ENCODE measurements around the gene ARSJ. TPM values are rescaled to one million over a fixed set of nuclear protein-coding genes. Genes with fewer than 3 reads are reported as not detected.
"Not testable (repeated sequence)": the region's sequence is repeated elsewhere in the genome, so short reads cannot be mapped to it uniquely, and the experiment has no call there.

The ARSJ gene
- total RNA-seq, 1 donor from 2014 or later, result 0.17 TPM

DNA sequence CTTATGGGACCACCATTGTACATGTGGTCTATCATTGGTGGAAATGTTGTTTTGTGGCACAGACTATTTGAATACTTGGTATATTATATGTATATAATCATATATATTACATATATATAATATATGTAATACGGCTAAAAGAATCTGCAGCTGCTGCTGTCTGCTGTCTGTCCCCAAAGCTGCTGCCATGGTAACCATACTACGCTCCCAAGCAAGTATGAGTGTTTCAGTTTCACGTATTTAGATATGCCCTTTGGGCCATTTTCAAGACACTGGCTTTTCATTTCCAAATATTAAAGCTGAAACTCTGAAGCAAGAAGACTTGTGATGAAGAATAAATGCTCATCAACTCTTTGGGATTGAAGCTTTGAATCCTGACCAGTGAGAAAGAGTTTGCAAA, 42.0 kb upstream of the ARSJ start:
- no peak for DNase-seq
- H3K4me1 Mint-ChIP-seq (ENCODE audit: low read depth, unreplicated experiment), result no peaks in the 10 kb centered on the region
- H3K27ac Mint-ChIP-seq (ENCODE audit: unreplicated experiment), result no peak overlapping the region
- no peaks in the 10 kb centered on the region for H3K27me3 Mint-ChIP-seq (ENCODE audit: unreplicated experiment)
- H3K4me3 Mint-ChIP-seq (ENCODE audit: unreplicated experiment), result no peak overlapping the region
- no peaks in the 10 kb centered on the region for H3K9me3 Mint-ChIP-seq (ENCODE audit: unreplicated experiment)
- no peaks in the 10 kb centered on the region for H3K36me3 Mint-ChIP-seq (ENCODE audit: unreplicated experiment)
- TF ChIP-seq, protein P1, sequence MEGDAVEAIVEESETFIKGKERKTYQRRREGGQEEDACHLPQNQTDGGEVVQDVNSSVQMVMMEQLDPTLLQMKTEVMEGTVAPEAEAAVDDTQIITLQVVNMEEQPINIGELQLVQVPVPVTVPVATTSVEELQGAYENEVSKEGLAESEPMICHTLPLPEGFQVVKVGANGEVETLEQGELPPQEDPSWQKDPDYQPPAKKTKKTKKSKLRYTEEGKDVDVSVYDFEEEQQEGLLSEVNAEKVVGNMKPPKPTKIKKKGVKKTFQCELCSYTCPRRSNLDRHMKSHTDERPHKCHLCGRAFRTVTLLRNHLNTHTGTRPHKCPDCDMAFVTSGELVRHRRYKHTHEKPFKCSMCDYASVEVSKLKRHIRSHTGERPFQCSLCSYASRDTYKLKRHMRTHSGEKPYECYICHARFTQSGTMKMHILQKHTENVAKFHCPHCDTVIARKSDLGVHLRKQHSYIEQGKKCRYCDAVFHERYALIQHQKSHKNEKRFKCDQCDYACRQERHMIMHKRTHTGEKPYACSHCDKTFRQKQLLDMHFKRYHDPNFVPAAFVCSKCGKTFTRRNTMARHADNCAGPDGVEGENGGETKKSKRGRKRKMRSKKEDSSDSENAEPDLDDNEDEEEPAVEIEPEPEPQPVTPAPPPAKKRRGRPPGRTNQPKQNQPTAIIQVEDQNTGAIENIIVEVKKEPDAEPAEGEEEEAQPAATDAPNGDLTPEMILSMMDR (IDR thresholded peaks at IDR 0.05; ENCODE audit: partially characterized antibody, unreplicated experiment), result no peak

DNA sequence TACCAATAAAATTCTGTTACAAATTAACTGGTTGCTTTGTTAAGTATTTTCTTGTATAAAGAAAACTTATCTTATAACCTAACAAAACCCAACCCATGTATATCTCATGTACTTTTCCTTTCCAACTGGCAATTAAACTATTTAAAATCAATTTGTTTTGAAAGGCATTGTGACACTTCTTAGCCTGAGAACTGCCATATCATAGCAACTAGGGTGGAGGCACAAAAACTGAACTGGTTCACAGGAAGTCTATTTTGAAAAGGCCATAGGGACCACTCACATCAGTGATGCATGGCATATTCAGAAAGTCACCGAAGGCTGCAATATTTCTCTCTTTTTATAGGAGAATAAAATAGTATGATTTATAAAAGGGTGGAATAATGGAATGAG, 40.5 kb upstream of the ARSJ start:
- Mint-ChIP-seq H3K27ac (ENCODE audit: unreplicated experiment) (no peak overlapping the region), H3K27me3 (ENCODE audit: unreplicated experiment) (no peaks in the 10 kb centered on the region), H3K36me3 (ENCODE audit: unreplicated experiment) (no peaks in the 10 kb centered on the region), H3K9me3 (ENCODE audit: unreplicated experiment) (peaks cover 2% of the 10 kb centered on the region), H3K4me3 (ENCODE audit: unreplicated experiment) (no peak overlapping the region), H3K4me1 (ENCODE audit: low read depth, unreplicated experiment) (no peaks in the 10 kb centered on the region)
- TF ChIP-seq, protein P1 (IDR thresholded peaks at IDR 0.05; ENCODE audit: partially characterized antibody, unreplicated experiment), result no peak
- no peak for DNase-seq

DNA sequence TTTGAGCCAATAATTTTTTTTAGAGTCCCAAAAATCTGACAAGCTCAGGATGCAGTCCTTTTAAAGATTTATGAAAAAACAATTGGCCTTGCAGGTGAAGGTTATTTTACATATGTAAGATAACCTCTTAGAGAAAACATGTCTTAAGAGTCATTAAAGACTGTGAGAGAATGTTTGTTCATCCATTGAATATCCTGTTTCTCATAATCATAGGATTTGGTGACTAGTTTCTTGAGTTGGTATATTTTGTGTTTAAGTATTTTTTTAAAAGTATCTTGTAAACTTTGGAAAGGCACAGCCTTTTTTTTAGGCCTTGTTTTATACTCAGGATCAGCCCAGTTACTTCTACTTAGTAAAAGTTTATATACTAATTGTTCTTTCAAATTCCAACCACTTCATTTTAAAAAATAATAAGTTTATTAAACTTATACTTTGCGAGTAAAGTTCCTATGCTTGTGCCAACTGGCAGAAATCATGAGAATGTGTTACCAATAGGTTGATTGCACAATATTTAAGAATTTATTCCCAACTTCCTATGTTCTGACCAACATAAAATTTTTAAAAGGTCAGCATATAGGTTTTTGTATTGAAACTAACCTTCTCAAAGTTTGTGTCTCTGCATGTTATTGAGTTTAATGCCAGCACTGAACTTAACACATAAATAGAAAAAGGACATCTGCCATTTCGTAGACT, 40.0 kb upstream of the ARSJ start:
- Mint-ChIP-seq H3K4me3 (ENCODE audit: unreplicated experiment) (no peak overlapping the region), H3K27me3 (ENCODE audit: unreplicated experiment) (no peaks in the 10 kb centered on the region), H3K36me3 (ENCODE audit: unreplicated experiment) (no peaks in the 10 kb centered on the region), H3K4me1 (ENCODE audit: low read depth, unreplicated experiment) (no peaks in the 10 kb centered on the region), H3K9me3 (ENCODE audit: unreplicated experiment) (peaks cover 2% of the 10 kb centered on the region), H3K27ac (ENCODE audit: unreplicated experiment) (no peak overlapping the region)
- no peak for DNase-seq
- TF ChIP-seq, protein P1 (IDR thresholded peaks at IDR 0.05; ENCODE audit: partially characterized antibody, unreplicated experiment), result no peak

DNA sequence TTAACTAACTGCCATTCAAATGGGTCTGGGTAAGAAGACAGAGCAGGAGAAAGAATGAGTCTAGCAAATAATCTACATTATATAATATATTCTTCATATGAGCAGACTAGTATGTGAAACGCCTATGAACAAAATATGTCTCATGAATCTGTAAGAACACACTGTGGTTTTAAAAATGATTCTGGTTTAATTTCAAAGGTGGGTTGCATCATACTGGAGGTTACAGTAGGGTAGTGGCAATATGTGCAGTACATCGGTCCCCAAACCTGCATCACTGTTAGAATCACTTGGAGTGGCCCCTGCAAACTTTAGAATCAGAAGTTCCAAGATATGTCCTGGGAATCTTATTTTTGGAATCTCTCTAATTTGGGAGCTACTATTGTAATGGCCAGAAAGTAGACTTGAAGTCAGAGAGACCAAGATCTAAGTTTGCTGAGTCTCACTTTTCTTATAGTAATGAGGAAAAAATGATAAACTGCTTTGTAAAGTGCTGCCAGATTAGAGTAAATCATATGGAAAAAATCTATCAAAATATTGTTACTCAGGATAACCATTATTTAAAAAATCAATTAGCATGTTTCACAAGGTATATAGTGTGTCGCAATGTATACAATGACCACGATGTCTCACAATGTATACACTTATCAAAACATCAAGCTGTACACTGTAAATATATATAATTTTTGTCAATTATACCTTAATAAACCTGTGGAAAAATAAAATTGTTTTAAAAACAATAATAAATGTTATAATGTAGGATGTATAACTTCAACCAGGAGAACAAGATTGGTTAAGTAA, 37.9 kb upstream of the ARSJ start:
- H3K36me3 Mint-ChIP-seq (ENCODE audit: unreplicated experiment), result no peaks in the 10 kb centered on the region
- H3K4me1 Mint-ChIP-seq (ENCODE audit: low read depth, unreplicated experiment), result no peaks in the 10 kb centered on the region
- TF ChIP-seq, protein P1 (IDR thresholded peaks at IDR 0.05; ENCODE audit: partially characterized antibody, unreplicated experiment), result no peak
- H3K9me3 Mint-ChIP-seq (ENCODE audit: unreplicated experiment), result peaks cover 5% of the 10 kb centered on the region
- DNase-seq, result no peak
- no peak overlapping the region for H3K27ac Mint-ChIP-seq (ENCODE audit: unreplicated experiment)
- no peak overlapping the region for H3K4me3 Mint-ChIP-seq (ENCODE audit: unreplicated experiment)
- no peaks in the 10 kb centered on the region for H3K27me3 Mint-ChIP-seq (ENCODE audit: unreplicated experiment)

DNA sequence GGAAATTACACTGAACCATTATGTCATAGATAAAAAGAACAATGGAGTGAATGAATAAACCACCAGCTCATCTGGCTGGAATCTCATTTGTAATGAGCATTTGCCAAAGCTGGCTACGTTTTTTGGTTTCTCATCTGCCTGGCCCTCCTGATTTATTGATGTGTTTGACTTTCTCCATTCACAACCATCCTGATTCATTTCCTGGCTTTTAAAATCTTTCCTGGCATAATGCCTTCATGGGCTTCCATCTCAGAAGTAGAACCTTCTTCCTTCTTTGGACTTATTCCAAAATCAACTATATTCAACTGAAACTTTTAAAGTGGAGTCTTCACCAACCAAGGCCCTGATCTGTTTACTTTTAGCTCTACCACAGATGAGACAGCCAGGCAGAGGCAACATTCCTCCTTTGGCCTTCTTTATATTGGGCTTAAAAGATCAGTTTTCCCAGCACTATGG, 36.0 kb upstream of the ARSJ start:
- TF ChIP-seq, protein P1 (IDR thresholded peaks at IDR 0.05; ENCODE audit: partially characterized antibody, unreplicated experiment), result no peak
- DNase-seq, result no peak
- no peak overlapping the region for H3K4me3 Mint-ChIP-seq (ENCODE audit: unreplicated experiment)
- peaks cover 5% of the 10 kb centered on the region for H3K9me3 Mint-ChIP-seq (ENCODE audit: unreplicated experiment)
- H3K27me3 Mint-ChIP-seq (ENCODE audit: unreplicated experiment), result no peaks in the 10 kb centered on the region
- H3K36me3 Mint-ChIP-seq (ENCODE audit: unreplicated experiment), result peaks cover 7% of the 10 kb centered on the region
- no peak overlapping the region for H3K27ac Mint-ChIP-seq (ENCODE audit: unreplicated experiment)
- H3K4me1 Mint-ChIP-seq (ENCODE audit: low read depth, unreplicated experiment), result no peaks in the 10 kb centered on the region

DNA sequence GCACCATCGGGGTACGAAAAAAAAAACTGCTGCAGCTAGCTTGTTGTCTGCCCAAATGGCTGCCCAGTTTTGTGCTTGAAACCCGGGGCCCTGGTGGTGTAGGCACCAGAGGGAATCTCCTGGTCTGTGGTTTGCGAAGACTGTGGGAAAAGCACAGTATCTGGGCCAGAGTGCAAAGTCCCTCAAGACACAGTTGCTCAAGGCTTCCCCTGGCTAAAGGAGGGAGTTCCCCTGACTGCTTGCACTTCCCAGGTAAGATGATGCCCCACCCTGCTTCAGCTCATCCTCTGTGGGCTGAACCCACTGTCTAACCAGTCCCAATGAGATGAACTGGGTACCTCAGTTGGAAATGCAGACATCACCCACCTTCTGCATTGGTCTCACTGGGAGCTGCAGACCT, 33.8 kb upstream of the ARSJ start:
- not testable (repeated sequence) for H3K4me1 Mint-ChIP-seq (ENCODE audit: low read depth, unreplicated experiment); H3K9me3 Mint-ChIP-seq (ENCODE audit: unreplicated experiment); H3K4me3 Mint-ChIP-seq (ENCODE audit: unreplicated experiment)

More for the DNA sequence above, 33.8 kb upstream of the ARSJ start:
- not testable (repeated sequence) for H3K36me3 Mint-ChIP-seq (ENCODE audit: unreplicated experiment); H3K27me3 Mint-ChIP-seq (ENCODE audit: unreplicated experiment); H3K27ac Mint-ChIP-seq (ENCODE audit: unreplicated experiment); DNase-seq

All from glutamatergic neuron (in vitro differentiated cells).